Large intestine (tissue), 3 donors: ENCODE results near the gene GALNTL6. TPM values are rescaled to one million over a fixed set of nuclear protein-coding genes. Genes with fewer than 3 reads are reported as not detected.

Experiments used
- DNase-seq, 2 donors: peaks; one replicate each; pipeline versions ENCODE4 v3.0.0 to v3.0.0-alpha.2; 2013
- H3K27ac ChIP-seq: one replicate; pipeline ENCODE4 v1.5.1; 2013; ENCODE audit warnings: low read length
- H3K27me3 ChIP-seq: 2 replicates; pipeline ENCODE4 v1.6.1; 2013; ENCODE audit warnings: low read length; ENCODE audit not compliant: control insufficient read depth, insufficient read depth
- H3K36me3 ChIP-seq: 2 replicates; pipeline ENCODE4 v1.6.1; 2013; ENCODE audit warnings: low read length; ENCODE audit not compliant: control insufficient read depth, insufficient read depth
- H3K4me1 ChIP-seq: one replicate; pipeline ENCODE4 v1.6.1; 2013; ENCODE audit warnings: low read length; ENCODE audit not compliant: control insufficient read depth, insufficient read depth
- H3K4me3 ChIP-seq: one replicate; pipeline ENCODE4 v1.5.1; 2013; ENCODE audit warnings: low read length
- H3K9me3 ChIP-seq: one replicate; pipeline ENCODE4 v1.6.1; 2013; ENCODE audit warnings: mild to moderate bottlenecking, low read depth, low read length, moderate library complexity; ENCODE audit not compliant: control insufficient read depth
- WGBS: methylation state at CpG from one replicate; pipeline ENCODE4 v1.1.5; 2013; ENCODE audit warnings: low lambda C conversion rate; ENCODE audit not compliant: insufficient coverage; 5-methylcytosine and 5-hydroxymethylcytosine counted together
- polyA plus RNA-seq: library from polyadenylated mRNA; unstranded; fragments of 120-200 nt; gene quantifications from one replicate; pipeline ENCODE4 v1.2.1, GENCODE V29; 2013

GALNTL6 gene
- polyA plus RNA-seq, 1 donor = 0.84 TPM

GRCh38 chr4:172858731-172859230 is 1045.6 kb downstream of the GALNTL6 start:
- Histone ChIP-seq H3K27me3 (no peaks in the 10 kb centered on the region), H3K27ac (no peak overlapping the region), H3K9me3 (peaks cover 5% of the 10 kb centered on the region), H3K4me1 (no peaks in the 10 kb centered on the region), H3K36me3 (no peaks in the 10 kb centered on the region), H3K4me3 (no peak overlapping the region)
- WGBS = 83% methylated on average over 2 of the region's 3 CpGs
- DNase-seq = no peak

- Histone ChIP-seq H3K4me1 (no peaks in the 10 kb centered on the region), H3K27ac (no peak overlapping the region), H3K9me3 (peaks cover 5% of the 10 kb centered on the region), H3K4me3 (no peak overlapping the region), H3K27me3 (no peaks in the 10 kb centered on the region), H3K36me3 (no peaks in the 10 kb centered on the region)
- DNase-seq = peak in 1 of 2 donors; percentile 2
- 80% methylated on average over 1 of the region's 2 CpGs for WGBS
These were observed 1051.9 kb downstream of the GALNTL6 start for GRCh38 chr4:172865103-172865502.

- no peak for DNase-seq
- Histone ChIP-seq H3K27me3 (no peaks in the 10 kb centered on the region), H3K36me3 (no peaks in the 10 kb centered on the region), H3K4me1 (no peaks in the 10 kb centered on the region), H3K9me3 (peaks cover 5% of the 10 kb centered on the region), H3K4me3 (no peak overlapping the region), H3K27ac (no peak overlapping the region)
- WGBS = 89% methylated on average over 2 of the region's 4 CpGs
These were observed 1052.4 kb downstream of the GALNTL6 start for GRCh38 chr4:172865531-172866127.

GRCh38 chr4:172866421-172866820 is 1053.2 kb downstream of the GALNTL6 start:
- no peaks in the 10 kb centered on the region for H3K27me3 ChIP-seq
- H3K27ac ChIP-seq = no peak overlapping the region
- no peaks in the 10 kb centered on the region for H3K36me3 ChIP-seq
- DNase-seq = peak; percentile 1 to 22
- peaks cover 5% of the 10 kb centered on the region for H3K9me3 ChIP-seq
- H3K4me1 ChIP-seq = no peaks in the 10 kb centered on the region
- no peak overlapping the region for H3K4me3 ChIP-seq
- WGBS = 20% methylated on average over 2 of the region's 4 CpGs

- DNase-seq = no peak
- WGBS = 100% methylated on average over 1 of the region's 2 CpGs
- no peaks in the 10 kb centered on the region for H3K4me1 ChIP-seq
- H3K4me3 ChIP-seq = no peak overlapping the region
- peaks cover under 1% of the 10 kb centered on the region for H3K9me3 ChIP-seq
- no peaks in the 10 kb centered on the region for H3K36me3 ChIP-seq
- H3K27ac ChIP-seq = no peak overlapping the region
- no peaks in the 10 kb centered on the region for H3K27me3 ChIP-seq
These were observed 1054.6 kb downstream of the GALNTL6 start for GRCh38 chr4:172867835-172868234.

GRCh38 chr4:172868271-172868670 is 1055.1 kb downstream of the GALNTL6 start:
- Histone ChIP-seq H3K27ac (no peak overlapping the region), H3K4me1 (no peaks in the 10 kb centered on the region), H3K4me3 (no peak overlapping the region), H3K36me3 (no peaks in the 10 kb centered on the region), H3K27me3 (no peaks in the 10 kb centered on the region), H3K9me3 (no peaks in the 10 kb centered on the region)
- WGBS = 100% methylated on average over 1 of the region's 1 CpG
- no peak for DNase-seq

GRCh38 chr4:172869621-172870268 is 1056.5 kb downstream of the GALNTL6 start:
- H3K27ac ChIP-seq = no peak overlapping the region
- no peak overlapping the region for H3K4me3 ChIP-seq
- WGBS = 100% methylated on average over 1 of the region's 1 CpG
- H3K4me1 ChIP-seq = no peaks in the 10 kb centered on the region
- no peaks in the 10 kb centered on the region for H3K9me3 ChIP-seq
- H3K27me3 ChIP-seq = no peaks in the 10 kb centered on the region
- no peaks in the 10 kb centered on the region for H3K36me3 ChIP-seq
- DNase-seq = no peak

GRCh38 chr4:172871381-172871780 is 1058.2 kb downstream of the GALNTL6 start:
- no peak for DNase-seq
- Histone ChIP-seq H3K27ac (no peak overlapping the region), H3K36me3 (no peaks in the 10 kb centered on the region), H3K27me3 (no peaks in the 10 kb centered on the region), H3K4me1 (no peaks in the 10 kb centered on the region), H3K4me3 (no peak overlapping the region), H3K9me3 (no peaks in the 10 kb centered on the region)

GRCh38 chr4:172874944-172875343 is 1061.7 kb downstream of the GALNTL6 start:
- Histone ChIP-seq H3K9me3 (no peaks in the 10 kb centered on the region), H3K27me3 (no peaks in the 10 kb centered on the region), H3K4me1 (no peaks in the 10 kb centered on the region), H3K4me3 (no peak overlapping the region), H3K36me3 (no peaks in the 10 kb centered on the region), H3K27ac (no peak overlapping the region)
- no peak for DNase-seq
- 88% methylated on average over 1 of the region's 3 CpGs for WGBS

GRCh38 chr4:172876394-172876793 is 1063.2 kb downstream of the GALNTL6 start:
- Histone ChIP-seq H3K4me3 (no peak overlapping the region), H3K4me1 (no peaks in the 10 kb centered on the region), H3K9me3 (no peaks in the 10 kb centered on the region), H3K27me3 (no peaks in the 10 kb centered on the region), H3K36me3 (no peaks in the 10 kb centered on the region), H3K27ac (no peak overlapping the region)
- no peak for DNase-seq
- 0% methylated on average over 1 of the region's 2 CpGs for WGBS

- Histone ChIP-seq H3K9me3 (no peaks in the 10 kb centered on the region), H3K4me3 (no peak overlapping the region), H3K36me3 (no peaks in the 10 kb centered on the region), H3K27ac (no peak overlapping the region), H3K27me3 (no peaks in the 10 kb centered on the region), H3K4me1 (no peaks in the 10 kb centered on the region)
- DNase-seq = no peak
- 100% methylated on average over 1 of the region's 6 CpGs for WGBS
These were observed 1068.4 kb downstream of the GALNTL6 start for GRCh38 chr4:172881645-172882044.
